Stimulated activated CD4-positive, alpha-beta T cell treated with anti-CD3 and anti-CD28 coated beads, Interleukin-1b, Interleukin-23, amount 100 ng/mL, for 4 hours (primary cell): ENCODE results near the gene RPS6KA4.

ENCODE experiments used
- DNase-seq, 2 donors: peaks; one replicate each; pipeline ENCODE4 v3.0.0-alpha.2; 2020; ENCODE audit warnings: low read depth in 2 of 2

Gene RPS6KA4

DNA sequence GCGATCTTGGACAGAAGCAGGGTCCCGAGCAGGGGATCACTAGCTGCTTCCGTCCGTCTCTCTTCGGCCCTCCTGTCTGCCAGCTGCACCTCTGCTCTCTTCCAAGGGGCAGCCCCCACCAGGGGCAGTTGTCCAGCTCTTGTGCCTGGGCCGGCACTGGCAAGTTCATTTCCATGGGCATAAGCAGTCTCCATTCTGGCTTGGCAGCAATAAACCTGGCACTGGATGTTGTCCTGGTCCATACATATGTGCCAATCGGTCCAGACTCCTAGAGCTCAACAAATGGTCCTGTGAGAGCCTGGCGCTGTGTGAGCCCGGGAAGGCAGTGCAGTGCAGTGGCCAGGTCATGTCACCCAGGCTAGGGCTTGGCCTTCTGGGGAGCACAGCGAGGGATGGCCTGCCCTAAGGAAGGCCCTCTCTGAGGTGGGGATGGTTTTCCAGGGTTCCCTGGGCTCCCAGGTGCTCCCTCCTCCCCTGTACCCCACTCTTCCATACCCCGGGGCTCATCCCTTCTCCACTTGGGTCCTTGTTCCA, 60.4 kb downstream of the RPS6KA4 start:
- no peak for DNase-seq

GRCh38 chr11:64419818-64420485, 61.0 kb downstream of the RPS6KA4 start:
- no peak for DNase-seq
